HepG2 (cell line): Measurements from ENCODE around the gene RAB34. TPM values are rescaled to one million over a fixed set of nuclear protein-coding genes. Genes with fewer than 3 reads are reported as not detected.
A peak's percentile ranks its signal among the peaks of the same experiment; 100 is the strongest.

Experiments
- ATF2 ChIP-seq: sonication (generic); formaldehyde crosslinking; IDR thresholded peaks from 2 replicates; pipeline ENCODE4 v1.4.0; 2020; ENCODE audit warnings: missing genetic modification reagents
- BRCA1 ChIP-seq: sonication (generic); formaldehyde crosslinking; IDR thresholded peaks from 2 replicates; pipeline ENCODE4 v1.4.0; 2020; ENCODE audit warnings: missing genetic modification reagents
- FOXM1 ChIP-seq: sonication (generic); formaldehyde crosslinking; IDR thresholded peaks from 2 replicates; pipeline ENCODE4 v1.5.0; 2020; ENCODE audit warnings: missing genetic modification reagents
- GTF2F1 ChIP-seq: fragments of 150-350 bp; IDR thresholded peaks from 2 replicates; pipeline ENCODE4 v1.6.1; 2014; ENCODE audit warnings: low read length
- HMGXB3 ChIP-seq: sonication (generic); formaldehyde crosslinking; IDR thresholded peaks from 2 replicates; pipeline ENCODE4 v1.4.0; 2020; ENCODE audit warnings: missing genetic modification reagents, borderline replicate concordance
- NFKB2 ChIP-seq: sonication (generic); formaldehyde crosslinking; IDR thresholded peaks from 2 replicates; pipeline ENCODE4 v1.4.0; 2020; ENCODE audit warnings: missing genetic modification reagents, borderline replicate concordance
- PCBP2 ChIP-seq: fragments of 200-400 bp; formaldehyde crosslinking; optimal IDR thresholded peaks from 2 replicates; pipeline ENCODE3; 2018; ENCODE audit warnings: low read length, low read depth; ENCODE audit not compliant: poor library complexity, severe bottlenecking
- TCF7 ChIP-seq: sonication (generic); IDR thresholded peaks from 2 replicates; pipeline ENCODE4 v1.6.1; 2016; ENCODE audit warnings: antibody characterized with exemption, low read depth
- TFAP4 ChIP-seq: sonication (generic); IDR thresholded peaks from 2 replicates; pipeline ENCODE4 v1.6.1; 2016; ENCODE audit warnings: low read depth, borderline replicate concordance
- YY1 ChIP-seq: IDR thresholded peaks from 2 replicates; pipeline ENCODE4 v1.6.1; 2011; ENCODE audit warnings: low read length, low read depth, moderate library complexity, mild to moderate bottlenecking; ENCODE audit not compliant: insufficient read depth, insufficient replicate concordance
- ZBTB39 ChIP-seq: sonication (generic); formaldehyde crosslinking; IDR thresholded peaks from 2 replicates; pipeline ENCODE4 v1.5.0; 2020; ENCODE audit warnings: missing genetic modification reagents
- ZFYVE20 ChIP-seq: sonication (generic); formaldehyde crosslinking; IDR thresholded peaks from 2 replicates; pipeline ENCODE4 v1.8.0; 2023; ENCODE audit warnings: low read depth, mild to moderate bottlenecking, moderate library complexity, missing genetic modification reagents, borderline replicate concordance
- ZNF562 ChIP-seq: sonication (generic); formaldehyde crosslinking; IDR thresholded peaks from 2 replicates; pipeline ENCODE4 v1.8.0; 2022; ENCODE audit warnings: missing genetic modification reagents, borderline replicate concordance
- ZNF589 ChIP-seq: sonication (generic); formaldehyde crosslinking; conservative IDR thresholded peaks from 2 replicates; pipeline ENCODE4 v1.8.0; 2022; ENCODE audit warnings: mild to moderate bottlenecking, moderate library complexity, missing genetic modification reagents
- ZNF598 ChIP-seq: sonication (generic); formaldehyde crosslinking; IDR thresholded peaks from 2 replicates; pipeline ENCODE4 v1.5.1; 2020; ENCODE audit warnings: mild to moderate bottlenecking, missing genetic modification reagents, borderline replicate concordance
- ZNF740 ChIP-seq: sonication (generic); formaldehyde crosslinking; IDR thresholded peaks from 2 replicates; pipeline ENCODE4 v1.4.0; 2020; ENCODE audit warnings: missing genetic modification reagents
- polyA plus RNA-seq, 8 experiments: library from polyadenylated mRNA; depleted of rRNA in 3 of 8; stranded (reverse) in 7 of 8; unstranded in 1 of 8; fragments of >200 nt; fragmentation: Illumina TruSeq in 4 of 8; extraction: Trizol in 4 of 8; gene quantifications; 2 replicates each; pipeline versions ENCODE4 v1.2.1 to v1.2.3, GENCODE V29; 2011 to 2016; ENCODE audit warnings: low read depth in 4 of 8, missing spikeins in 1 of 8, mixed read lengths in 1 of 8; ENCODE audit not compliant: insufficient read depth in 1 of 8
- total RNA-seq, 5 experiments: library from RNA; depleted of rRNA; stranded (reverse); fragments of >200 nt; fragmentation: Illumina TruSeq; extraction: Trizol; gene quantifications; 2 replicates each; pipeline ENCODE4 v1.2.3, GENCODE V29; 2016; ENCODE audit warnings: low read depth in 1 of 5

RAB34 gene
- total and polyA plus RNA-seq, 2 of the 13 experiments (the other 11 are each of a cell fraction or from before 2014, with no cell fraction given): 0.49 TPM; not detected in 1

GRCh38 chr17:28728364-28729200 is 10.9 kb upstream of the RAB34 start, which contains the start of gene NEK8 (continued):
- no peak; the same call in 1 of the 2 replicates for TF ChIP-seq ATF2 (CRISPR knock-in tag)
- no peak for TF ChIP-seq TFAP4
- no peak for TF ChIP-seq HMGXB3 (CRISPR knock-in tag)
- TF ChIP-seq BRCA1 (CRISPR knock-in tag): no peak
- no peak for TF ChIP-seq ZBTB39 (CRISPR knock-in tag)
- TF ChIP-seq FOXM1 (CRISPR knock-in tag): 0 out of 2 replicates have a peak, but pooled peaks have one; percentile 34
- TF ChIP-seq ZNF740 (CRISPR knock-in tag): no peak
- no peak for TF ChIP-seq YY1
- TF ChIP-seq GTF2F1: no peak
- TF ChIP-seq ZNF589 (CRISPR knock-in tag): no peak
- no peak for TF ChIP-seq TCF7
- TF ChIP-seq PCBP2: no peak
- TF ChIP-seq ZNF562 (CRISPR knock-in tag): no peak
- no peak for TF ChIP-seq ZFYVE20 (CRISPR knock-in tag)
- peak; percentile 38; the same call in 1 of the 2 replicates for TF ChIP-seq NFKB2 (CRISPR knock-in tag)
- TF ChIP-seq ZNF598: no peak
